Renal cortex interstitium (tissue), 15 donors: Measurements from ENCODE around the gene GABRA5. TPM values are rescaled to one million over a fixed set of nuclear protein-coding genes. Genes with fewer than 3 reads are reported as not detected.
A peak's percentile ranks its signal among the peaks of the same experiment; 100 is the strongest.
"Not testable (repeated sequence)": the region's sequence is repeated elsewhere in the genome, so short reads cannot be mapped to it uniquely, and the experiment has no call there.

ENCODE experiments used
- DNase-seq, 11 donors: peaks; one replicate each; pipeline ENCODE4 v3.0.0-alpha.2; 2013; ENCODE audit warnings: low read depth in 9 of 11, low spot score in 4 of 11; ENCODE audit errors: extremely low read depth in 1 of 11
- long read RNA-seq, 16 experiments: transcript quantifications; one replicate each; lab custom pipeline, GENCODE V29; 2026
- polyA plus RNA-seq, 3 donors: library from polyadenylated mRNA; unstranded; fragments of 120-200 nt; gene quantifications; one replicate each; pipeline ENCODE4 v1.2.1, GENCODE V29; 2013; ENCODE audit not compliant: insufficient read length in 3 of 3

GABRA5 gene
- polyA plus RNA-seq, result under 1 TPM; 0.17 to 0.50 (median 0.30) TPM
- long read RNA-seq, donor 1, result 0 reads
- long read RNA-seq, donor 2, result 0 reads
- long read RNA-seq, donor 3, result 0 reads
- long read RNA-seq, donor 4, result 0 reads
- long read RNA-seq, donor 5, result 0 reads
- long read RNA-seq, donor 6, result 0 reads
- long read RNA-seq, donor 7, result 0 reads
- long read RNA-seq, donor 8, result 0 reads
- long read RNA-seq, donor 9, result 0 reads
- long read RNA-seq, donor 10, partial matches to known transcripts, result 0 of 1 reads
- long read RNA-seq, donor 10, other reads (novel, unspliced or antisense), result 0 of 1 reads
- long read RNA-seq, donor 11, result 0 reads
- long read RNA-seq, donor 12, result 0 reads
- long read RNA-seq, donor 13, result 0 reads
- long read RNA-seq, donor 14, result 0 reads
- long read RNA-seq, donor 15, result 0 reads
- long read RNA-seq, donor 16, result 0 reads

DNA sequence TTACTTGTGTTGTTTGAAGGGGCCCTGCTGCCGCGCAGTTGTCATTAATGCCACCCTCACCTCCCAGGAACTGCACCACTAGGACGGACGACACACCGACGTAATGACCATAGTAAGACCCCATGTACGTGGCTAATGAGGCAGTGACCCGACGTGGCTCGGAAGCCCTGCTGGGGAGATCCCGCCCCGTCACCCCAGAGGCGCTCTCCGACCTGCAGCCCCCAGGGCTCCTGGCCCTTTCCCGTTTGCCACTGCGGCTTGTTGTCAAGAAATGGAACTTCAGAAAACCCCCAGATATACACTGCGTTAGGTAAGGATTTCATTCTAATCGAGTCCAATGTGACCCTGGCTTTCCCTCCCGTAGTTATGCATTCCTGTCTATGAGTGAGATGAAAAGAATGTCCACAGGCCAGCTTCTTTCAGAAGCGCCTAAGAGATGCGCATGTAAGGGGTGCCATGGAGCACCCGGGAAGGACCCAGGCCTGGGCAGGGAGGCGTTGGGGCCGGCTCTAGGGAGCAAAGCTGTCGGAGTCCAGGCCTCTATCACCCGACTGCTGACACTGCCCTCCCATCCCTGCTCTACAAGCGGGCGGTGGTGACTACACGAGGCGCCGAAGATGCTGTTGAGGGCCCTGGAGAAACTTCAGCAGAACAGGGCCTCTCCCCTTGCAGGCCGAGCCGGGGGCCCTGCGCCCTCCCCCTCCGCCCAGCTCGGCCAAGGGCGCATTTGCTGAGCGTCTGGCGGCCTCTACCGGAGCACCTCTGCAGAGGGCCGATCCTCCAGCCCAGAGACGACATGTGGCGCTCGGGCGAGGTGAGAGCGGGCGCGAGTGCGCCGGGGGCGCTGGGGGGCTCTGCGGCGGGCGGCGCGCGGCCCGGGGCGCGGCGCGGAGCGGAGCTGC, at the start of gene GABRA5:
Gene GABRA5 (plus strand): TSS at position 765 of the 902 bp plus-strand sequence. CDS start 2,187 bp downstream, outside the sequence.
- DNase-seq, result peak in 4 of 11 donors; percentile 40 to 53 (median 44)

DNA sequence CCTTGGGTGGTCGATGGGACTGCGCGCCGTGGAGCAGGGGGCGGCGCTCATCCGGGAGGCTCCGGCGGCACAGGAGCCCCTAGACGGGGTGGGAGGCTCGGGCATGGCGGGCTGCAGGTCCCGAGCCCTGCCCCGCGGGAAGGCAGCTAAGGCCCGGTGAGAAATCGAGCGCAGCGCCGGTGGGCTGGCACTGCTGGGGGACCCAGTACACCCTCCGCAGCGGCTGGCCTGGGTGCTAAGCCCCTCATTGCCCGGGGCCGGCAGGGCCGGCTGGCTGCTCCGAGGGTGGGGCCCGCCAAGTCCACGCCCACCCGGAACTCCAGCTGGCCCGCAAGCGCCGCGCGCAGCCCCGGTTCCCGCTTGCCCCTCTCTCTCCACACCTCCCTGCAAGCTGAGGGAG, 35.7 kb upstream of the GABRA5 start:
- not testable (repeated sequence) for DNase-seq

DNA sequence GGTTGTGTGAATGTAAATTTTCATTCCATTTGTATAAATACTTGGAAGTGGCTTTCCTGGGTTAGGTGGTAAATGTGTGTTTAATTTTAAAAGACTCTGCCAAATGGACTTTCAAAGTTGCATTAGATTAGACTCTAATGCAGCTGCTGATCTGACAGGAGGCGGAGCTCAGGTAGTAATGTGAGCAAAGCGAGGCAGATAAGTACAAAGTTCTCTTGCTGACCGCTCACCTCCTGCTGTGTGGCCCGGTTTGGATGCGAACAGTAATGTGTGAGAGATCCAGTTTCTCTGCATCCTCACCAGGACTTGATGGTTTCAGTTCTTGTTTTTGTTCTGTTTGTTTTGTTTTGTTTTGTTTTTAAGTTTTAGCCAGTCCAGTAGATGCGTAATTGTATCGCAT, 34.9 kb upstream of the GABRA5 start:
- DNase-seq, result no peak

DNA sequence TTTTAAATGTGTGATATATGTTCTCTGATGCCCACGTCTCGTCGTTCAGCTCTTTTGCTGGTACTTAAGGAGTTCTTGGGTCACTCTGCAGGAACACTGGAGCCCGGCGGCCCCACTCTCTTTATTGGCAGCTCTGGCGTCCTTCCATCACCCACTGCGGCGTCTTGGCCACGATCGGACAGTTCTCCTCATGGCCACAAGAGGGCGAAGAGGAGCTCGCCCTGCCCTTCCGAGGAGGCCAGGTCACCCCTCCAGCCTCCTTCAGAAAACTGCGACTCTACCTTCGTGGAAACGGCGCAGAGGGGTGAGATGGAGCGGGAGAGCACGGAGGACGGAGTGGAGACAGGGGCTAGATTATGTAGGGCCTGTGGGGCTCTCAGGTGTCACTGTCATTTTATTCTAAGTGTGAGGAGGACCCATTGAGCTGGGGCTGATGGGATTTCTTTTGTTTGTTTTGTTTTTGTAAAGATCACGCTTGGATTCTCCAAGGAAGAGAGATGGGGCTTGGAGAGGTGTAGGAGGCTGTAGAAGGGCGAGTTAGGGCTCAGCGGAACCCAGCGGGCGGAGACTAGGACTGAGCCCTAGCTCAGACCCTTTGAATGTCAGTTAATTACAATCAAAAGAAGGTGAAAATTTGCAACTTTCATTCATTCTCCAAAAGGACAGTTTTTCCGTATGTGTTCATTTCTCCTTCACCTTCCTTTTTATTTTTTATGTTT, 28.0 kb upstream of the GABRA5 start:
- DNase-seq, result peak in 1 of 11 donors; percentile 7

DNA sequence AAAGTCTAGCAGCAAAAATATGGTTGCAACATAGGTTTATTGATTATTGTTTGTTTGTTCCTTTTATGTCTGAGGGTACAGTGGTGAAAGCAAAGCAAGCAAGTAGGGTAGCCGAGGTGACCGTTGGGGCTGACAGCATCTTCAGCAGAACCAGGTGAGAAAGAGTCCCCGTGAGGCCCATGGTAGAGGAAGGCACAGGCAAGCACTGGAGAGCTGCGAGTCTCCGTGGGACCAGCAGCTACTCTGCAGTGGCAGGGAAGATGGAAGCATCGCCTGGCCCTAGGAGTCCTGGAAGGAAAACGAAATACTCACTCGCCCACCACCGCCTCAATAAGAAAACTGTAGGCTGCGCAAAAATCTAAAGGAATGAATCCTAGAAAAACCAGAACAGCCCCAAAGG, 25.3 kb upstream of the GABRA5 start:
- DNase-seq, result no peak

DNA sequence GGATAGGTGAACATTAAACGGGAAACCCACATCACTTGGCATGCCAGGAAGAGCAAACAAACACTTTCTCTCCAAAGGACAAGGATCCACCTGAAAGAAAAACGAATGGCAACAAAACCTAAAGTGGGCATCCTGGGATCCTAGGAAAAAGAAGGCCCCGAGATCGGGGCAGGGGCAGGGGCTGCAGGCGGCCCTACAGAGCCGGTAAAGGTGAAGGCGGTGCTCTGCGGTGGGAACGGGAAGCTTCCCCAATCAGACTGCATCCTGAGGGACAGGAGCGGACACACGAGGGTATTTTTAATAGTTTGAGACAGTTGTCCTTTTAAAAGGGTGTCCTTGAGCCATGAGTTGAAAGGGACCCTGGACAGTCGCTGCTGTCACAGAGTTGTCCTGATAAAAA, 24.9 kb upstream of the GABRA5 start:
- no peak for DNase-seq

DNA sequence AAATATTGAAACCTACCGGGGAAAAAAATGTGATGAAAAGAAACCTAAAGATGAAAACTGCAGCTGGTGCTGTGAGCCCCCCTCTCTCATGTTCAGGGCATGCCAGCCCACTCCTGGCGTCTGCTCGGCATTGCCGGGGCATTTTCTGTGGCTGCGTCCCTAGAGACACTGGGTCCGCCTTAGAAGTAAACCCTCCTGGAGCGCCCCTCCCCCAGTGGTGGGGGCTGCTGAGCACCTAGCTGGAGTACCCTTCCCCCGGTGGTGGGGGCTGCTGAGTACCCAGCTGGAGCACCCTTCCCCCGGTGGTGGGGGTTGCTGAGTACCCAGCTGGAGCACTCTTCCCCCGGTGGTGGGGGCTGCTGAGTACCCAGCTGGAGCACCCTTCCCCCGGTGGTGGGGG, 24.5 kb upstream of the GABRA5 start:
- no peak for DNase-seq

DNA sequence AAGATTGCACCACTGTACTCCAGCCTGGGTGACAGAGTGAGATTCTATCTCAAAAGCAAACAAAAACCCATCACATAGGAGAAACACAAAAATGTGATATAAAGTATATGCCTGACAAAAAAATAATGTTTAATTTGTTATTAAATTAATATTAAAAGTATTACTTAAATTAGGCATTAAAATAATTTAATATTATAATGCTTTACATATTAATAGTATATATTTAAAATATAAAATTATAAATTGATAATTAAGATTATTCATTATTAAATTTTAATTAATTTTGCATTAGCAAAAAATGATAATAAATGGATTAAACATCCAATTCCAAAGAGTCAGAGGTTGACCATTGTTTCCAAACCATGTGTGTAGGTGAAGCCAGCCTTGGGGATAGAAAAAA, 22.0 kb upstream of the GABRA5 start:
- DNase-seq, result no peak

DNA sequence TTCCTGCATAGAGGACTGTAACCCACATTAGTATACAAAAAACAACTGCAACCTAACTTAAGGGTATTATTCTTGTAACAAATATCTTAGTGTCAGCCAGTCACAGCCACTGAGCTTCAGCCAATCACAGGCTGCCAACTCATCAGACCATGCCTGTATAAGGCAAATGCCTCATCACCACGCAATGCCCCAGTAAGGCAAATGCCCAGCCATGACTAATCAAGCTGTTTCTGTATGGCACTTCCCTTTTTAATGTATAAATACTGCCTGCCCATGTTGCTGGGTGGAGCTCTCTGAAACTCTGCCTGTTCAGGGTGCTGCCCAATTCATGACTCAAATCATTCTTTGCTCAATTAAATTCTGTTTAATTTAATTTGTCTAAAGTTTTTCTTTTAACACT, 18.4 kb upstream of the GABRA5 start:
- DNase-seq, result no peak

DNA sequence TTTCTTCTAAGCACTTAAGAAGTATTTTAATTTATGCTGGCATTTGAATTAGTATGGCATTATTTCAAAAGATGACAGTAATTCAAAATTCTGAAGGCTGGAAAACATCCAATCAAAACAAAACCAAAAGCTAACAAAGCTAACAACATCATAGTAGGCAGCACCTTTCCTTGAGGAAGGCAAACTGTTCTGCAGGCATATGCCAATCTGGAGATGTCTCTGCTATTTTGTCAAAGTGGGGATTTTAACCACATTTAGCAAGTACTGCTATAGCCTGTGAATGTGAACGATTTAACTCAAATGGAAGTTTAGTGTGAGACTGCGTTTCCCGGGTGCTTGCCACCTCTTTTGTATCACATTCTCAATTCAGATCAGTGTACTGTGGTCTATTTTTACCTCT, 16.7 kb upstream of the GABRA5 start:
- no peak for DNase-seq

DNA sequence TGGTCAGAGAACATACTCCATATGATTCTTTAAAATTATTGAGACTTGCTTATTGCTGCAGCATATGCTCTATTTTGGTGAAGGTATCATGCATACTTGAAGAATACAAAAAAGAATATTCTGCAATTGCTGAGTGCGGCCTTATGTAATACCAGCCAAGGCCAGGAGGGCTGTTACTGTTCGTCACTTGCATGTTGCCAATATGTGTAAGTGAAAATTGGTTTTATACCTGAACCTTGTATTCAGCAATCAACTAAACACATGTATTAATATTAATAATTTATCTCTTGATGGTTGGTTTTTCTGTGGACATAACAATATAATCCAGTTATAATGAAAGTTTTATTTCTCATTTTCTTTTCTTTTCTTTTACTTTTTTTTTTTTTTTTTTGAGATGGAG, 13.9 kb upstream of the GABRA5 start:
- no peak for DNase-seq

DNA sequence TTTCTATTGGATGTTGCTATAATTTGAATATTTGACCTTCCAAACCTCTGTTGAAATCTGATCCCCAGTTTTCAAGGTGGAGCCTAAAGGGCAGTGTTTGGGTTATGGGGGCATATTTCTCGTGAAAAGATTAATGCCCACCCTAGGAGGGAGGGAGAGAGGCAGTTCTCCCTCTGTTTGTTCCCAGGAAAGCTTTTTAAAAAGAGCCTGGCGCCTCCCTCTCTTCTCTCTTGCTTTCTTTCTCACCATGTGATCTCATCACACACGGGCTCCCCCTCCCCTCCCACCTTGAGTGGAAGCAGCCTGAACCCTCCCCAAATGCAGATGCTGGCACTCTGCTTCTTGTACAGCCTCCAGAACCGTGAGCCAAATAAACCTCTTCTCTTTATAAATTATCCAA, 12.4 kb upstream of the GABRA5 start:
- DNase-seq, result no peak

DNA sequence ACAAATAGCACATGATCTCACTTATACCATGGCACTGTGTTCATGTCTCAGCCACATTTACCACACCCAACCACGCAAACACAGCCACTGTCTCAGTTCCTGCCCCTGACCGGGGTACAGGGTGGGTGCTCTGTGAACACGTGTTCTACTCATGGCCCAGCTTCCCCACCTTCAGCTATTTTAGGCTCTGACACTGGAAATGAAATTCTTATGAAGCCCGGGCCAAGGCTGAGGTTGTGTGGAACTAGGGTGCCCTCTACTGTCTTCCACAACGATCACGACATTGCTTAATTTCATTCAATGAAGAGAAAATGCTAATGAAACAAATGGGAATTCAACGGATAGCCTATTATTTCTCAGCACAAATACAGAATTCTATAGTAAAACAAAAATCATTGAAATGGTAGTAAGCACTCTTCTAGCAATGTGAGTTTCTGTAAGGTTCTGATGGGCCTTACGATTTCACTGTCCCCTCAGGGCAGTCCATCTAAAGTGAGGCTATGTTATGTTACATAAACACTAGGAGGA, 2.1 kb upstream of the GABRA5 start:
- DNase-seq, result peak in 7 of 11 donors; percentile 29 to 63 (median 35)

DNA sequence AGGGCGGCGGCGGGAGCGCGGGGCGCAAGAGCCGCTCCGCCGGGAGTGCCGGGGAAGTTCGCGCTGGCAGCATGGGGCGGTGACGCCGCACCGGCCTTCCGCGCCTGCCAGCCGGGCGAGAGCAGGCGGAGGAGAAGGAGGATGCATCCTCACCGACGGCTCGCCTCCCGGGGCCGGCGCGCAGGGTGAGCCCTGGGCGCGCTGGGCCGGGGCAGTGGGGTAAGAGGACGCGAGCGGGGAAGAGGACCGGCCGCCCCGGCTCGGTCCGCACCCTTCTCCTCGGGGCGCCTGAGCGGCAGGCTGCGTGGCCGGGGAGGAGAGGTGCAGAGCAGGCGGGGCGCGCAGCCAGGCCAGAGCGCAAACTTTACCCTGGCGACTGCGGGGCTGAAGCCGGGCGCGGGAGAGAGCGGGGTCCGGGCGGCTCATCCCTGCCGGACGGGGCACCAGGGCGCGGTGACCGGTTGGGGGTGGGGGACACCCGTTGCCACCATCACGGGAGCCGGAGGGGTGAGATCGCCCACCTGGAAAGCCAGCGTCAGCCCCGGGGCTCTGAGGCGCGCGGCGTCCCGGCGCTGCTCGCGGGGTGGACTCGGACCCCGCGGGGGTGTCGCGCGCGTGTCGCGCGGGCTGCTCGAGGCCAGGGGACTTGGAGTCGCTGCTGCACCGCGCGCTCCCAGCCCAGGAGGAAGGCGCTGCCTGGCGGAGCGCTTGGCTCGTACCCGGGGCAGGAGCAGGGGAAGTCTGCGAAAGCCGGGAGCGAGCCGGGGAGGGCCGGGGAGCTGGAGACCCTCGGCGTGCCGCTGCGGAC, 542 bp downstream of the GABRA5 start:
- no peak for DNase-seq

DNA sequence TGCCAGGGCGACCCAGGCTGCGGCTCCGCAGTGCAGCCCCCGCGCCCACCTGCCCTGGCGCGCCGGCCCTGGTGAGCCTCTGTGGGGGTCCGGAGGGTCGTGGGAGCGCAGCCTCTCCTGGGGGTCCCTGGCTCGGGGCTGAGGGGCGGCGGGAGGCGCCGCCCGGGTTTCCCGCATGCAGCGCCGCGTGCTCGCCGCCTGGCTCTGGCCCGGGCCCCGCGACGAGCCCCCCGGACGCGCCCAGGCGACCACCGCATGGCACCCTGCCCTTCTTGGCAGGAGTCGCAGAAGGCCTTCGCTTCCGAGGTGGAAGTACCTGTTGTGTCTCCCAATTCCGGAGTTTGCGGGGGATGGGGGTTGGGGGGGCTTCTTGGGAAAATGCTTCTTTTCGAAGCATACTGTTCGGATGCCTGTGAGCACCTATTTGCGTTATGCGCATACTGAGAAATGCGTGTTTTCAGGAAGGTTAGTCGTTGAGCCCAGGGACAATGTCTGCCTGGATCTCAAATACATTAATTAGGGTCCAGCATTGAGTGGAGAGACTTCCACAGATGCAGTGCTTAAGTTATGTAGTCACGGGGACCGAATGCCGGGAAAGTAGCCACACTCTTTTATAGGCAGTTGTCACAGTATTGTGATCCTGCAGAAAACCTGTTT, 1.3 kb downstream of the GABRA5 start:
- DNase-seq, result no peak

DNA sequence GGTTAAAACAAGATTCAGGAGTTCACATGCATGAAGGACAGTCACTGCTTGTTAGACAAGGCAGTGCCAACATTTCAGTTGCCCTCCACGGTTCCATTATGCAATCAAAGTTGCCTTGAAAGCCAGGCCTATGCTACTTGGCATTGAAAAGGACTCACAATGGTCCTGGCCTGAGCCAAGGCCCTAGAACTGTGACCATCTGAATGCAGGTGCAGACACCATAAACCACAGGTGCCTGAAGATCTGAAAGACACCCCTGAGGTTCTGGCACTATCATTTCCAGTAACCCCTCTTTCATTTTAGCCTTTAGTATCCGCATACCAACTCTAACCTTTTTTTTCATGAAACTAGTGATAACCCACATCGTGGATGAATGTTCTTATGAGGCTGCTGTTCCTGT, 2.8 kb downstream of the GABRA5 start:
- no peak for DNase-seq

DNA sequence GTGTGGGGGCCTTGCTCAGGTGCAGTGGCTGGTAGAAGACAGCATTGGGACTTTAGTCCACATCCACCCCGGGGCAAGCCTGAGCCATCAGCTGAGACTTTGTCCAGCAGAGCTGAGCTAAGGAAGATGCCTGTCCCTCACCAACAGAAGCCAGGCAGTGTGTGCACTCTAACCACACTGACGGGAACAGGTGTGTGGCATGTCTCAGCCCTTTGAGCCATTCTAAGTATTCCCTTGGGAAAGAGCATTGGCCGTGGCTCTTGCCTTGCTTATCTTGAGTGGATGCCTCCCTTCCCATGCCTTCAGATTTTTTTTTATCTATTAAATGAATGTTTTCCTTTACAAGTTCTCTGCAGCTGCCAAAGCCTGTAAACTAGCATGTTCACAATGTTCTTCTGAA, 3.5 kb downstream of the GABRA5 start:
- DNase-seq, result no peak

DNA sequence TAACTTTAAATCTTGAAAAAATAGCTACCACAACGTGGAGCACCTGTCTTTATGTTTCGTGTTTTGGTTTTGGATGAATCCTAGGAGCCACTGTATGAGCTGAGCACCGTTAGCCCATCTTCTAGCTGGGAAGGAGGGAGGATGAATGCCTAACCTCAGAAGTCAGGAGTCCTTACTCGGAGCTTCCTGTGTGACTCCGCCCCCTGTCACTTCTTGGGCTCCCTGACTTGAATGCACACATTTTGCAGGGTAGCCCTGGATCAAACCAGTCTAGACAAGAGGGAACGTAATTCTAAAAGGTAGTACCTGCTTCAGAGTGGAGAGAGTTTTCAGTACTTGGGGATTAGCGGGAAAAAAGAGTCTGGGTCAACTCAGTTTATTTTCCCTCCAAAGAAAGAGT, 5.3 kb downstream of the GABRA5 start:
- no peak for DNase-seq
